OCI-LY7 (cell line): ENCODE measurements around the gene AP2A1. TPM values are rescaled to one million over a fixed set of nuclear protein-coding genes. Genes with fewer than 3 reads are reported as not detected.

Experiments
- BruUV-seq: library from RNA; stranded (reverse); fragments of 400-500 nt; replicated peaks from 2 replicates; lab custom pipeline; 2021; lab: Mats Ljungman, UMichigan
- CTCF ChIA-PET: fragments of 300-600 bp; sonication (Branson Sonifier 250); formaldehyde crosslinking; loops from one replicate; lab custom pipeline; 2022; ENCODE audit warnings: antibody characterized with exemption; ENCODE audit not compliant: unreplicated experiment; lab: Charles Lee
- POLR2A ChIA-PET: fragments of 300-600 bp; sonication (Branson Sonifier 250); formaldehyde crosslinking; loops from one replicate; lab custom pipeline; 2022; ENCODE audit warnings: antibody characterized with exemption; lab: Charles Lee
- DNase-seq: peaks from one replicate; pipeline ENCODE4 v3.0.0-alpha.2; 2015; ENCODE audit warnings: low spot score
- H2AFZ ChIP-seq: fragments of 200-600 bp; sonication (generic), shearing (Covaris generic); 2 replicates; pipeline ENCODE4 v1.6.1; 2014; ENCODE audit warnings: mild to moderate bottlenecking, antibody characterized with exemption, low read length, moderate library complexity
- H3K27ac ChIP-seq: fragments of 200-600 bp; sonication (generic); 2 replicates; pipeline ENCODE4 v1.5.1; 2014; ENCODE audit warnings: mixed run types, low read depth, mild to moderate bottlenecking, moderate library complexity, low read length, inconsistent platforms; ENCODE audit not compliant: poor library complexity, severe bottlenecking
- H3K36me3 ChIP-seq: fragments of 200-600 bp; sonication (generic); 2 replicates; pipeline ENCODE4 v1.6.1; 2014; ENCODE audit warnings: mild to moderate bottlenecking, antibody characterized with exemption, low read length, moderate library complexity, mixed read lengths; ENCODE audit not compliant: insufficient read depth
- H3K4me1 ChIP-seq: fragments of 200-600 bp; sonication (generic); 2 replicates; pipeline ENCODE4 v1.5.1; 2014; ENCODE audit warnings: mild to moderate bottlenecking, low read length; ENCODE audit not compliant: insufficient read depth, poor library complexity, severe bottlenecking
- H3K4me2 ChIP-seq: fragments of 200-600 bp; sonication (generic); 2 replicates; pipeline ENCODE4 v1.6.1; 2014; ENCODE audit warnings: mild to moderate bottlenecking, low read length
- H3K4me3 ChIP-seq: fragments of 200-600 bp; sonication (generic); 2 replicates; pipeline ENCODE4 v1.5.1; 2014; ENCODE audit warnings: mild to moderate bottlenecking, low read depth, low read length; ENCODE audit not compliant: poor library complexity, severe bottlenecking
- H3K79me2 ChIP-seq: fragments of 200-600 bp; sonication (generic); 2 replicates; pipeline ENCODE4 v1.6.1; 2016; ENCODE audit warnings: low read depth, mild to moderate bottlenecking, low read length, moderate library complexity, mixed read lengths; ENCODE audit not compliant: insufficient read depth
- H3K9me2 ChIP-seq: fragments of 200-600 bp; sonication (generic); 2 replicates; pipeline ENCODE4 v1.6.1; 2016; ENCODE audit warnings: mild to moderate bottlenecking, low read length, mixed read lengths; ENCODE audit not compliant: insufficient read depth
- H3K9me3 ChIP-seq: fragments of 200-600 bp; sonication (generic); 2 replicates; pipeline ENCODE4 v1.6.1; 2014; ENCODE audit warnings: mild to moderate bottlenecking, mixed run types, low read length, mixed read lengths
- H4K20me1 ChIP-seq: fragments of 200-600 bp; sonication (generic); 2 replicates; pipeline ENCODE4 v1.6.1; 2014; ENCODE audit warnings: mild to moderate bottlenecking, antibody characterized with exemption, low read length, moderate library complexity, mixed read lengths; ENCODE audit not compliant: insufficient read depth
- EZH2phosphoT487 ChIP-seq: fragments of 200-600 bp; sonication (generic); IDR thresholded peaks from 2 replicates; pipeline ENCODE4 v1.6.1; 2018; ENCODE audit warnings: low read depth, borderline replicate concordance, mild to moderate bottlenecking, mixed run types, antibody characterized with exemption, low read length, moderate library complexity, mixed read lengths
- intact Hi-C: fragments of 100-400 bp; cut with micrococcal nuclease; formaldehyde crosslinking; loops from one replicate; pipeline ENCODE4 v1.10.0; 2022; ENCODE audit not compliant: unreplicated experiment
- total RNA-seq, 2 experiments: library from RNA; depleted of rRNA in 1 of 2; stranded (reverse); fragments of >200 nt in 1 of 2; shearing (Covaris generic) in 1 of 2; gene quantifications; 2 replicates each; pipeline ENCODE4 v1.2.3, GENCODE V29; 2014 to 2022
- TF ChIP-seq, protein P1 (sequence below): fragments of 200-600 bp; sonication (generic); conservative IDR thresholded peaks from 2 replicates; pipeline ENCODE4 v1.5.1; 2014; ENCODE audit warnings: mild to moderate bottlenecking, antibody characterized with exemption, low read length, moderate library complexity, mixed read lengths

The AP2A1 gene
- total RNA-seq, 2 experiments from 2014 or later, result 46.9 to 47.4 TPM

DNA sequence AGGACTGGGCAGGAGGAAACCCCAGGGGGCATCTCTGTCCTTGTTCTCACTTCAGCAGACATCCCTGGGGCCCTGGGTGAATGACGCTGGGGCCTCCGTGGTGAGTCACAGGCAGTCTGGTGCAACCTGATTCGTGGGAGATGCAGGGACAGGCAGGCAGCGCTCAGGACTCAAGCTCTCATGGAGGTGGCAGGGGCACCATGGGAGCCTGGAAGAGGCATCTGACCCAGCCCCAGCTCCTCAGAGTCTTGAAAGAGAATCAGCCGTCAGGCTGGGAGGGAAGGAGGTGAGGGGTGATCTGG lies 70.2 kb downstream of the AP2A1 start:
- ChIA-PET POLR2A (no interaction called here), CTCF (no interaction called here)
- intact Hi-C loops, result no loop called here
- H3K4me3 ChIP-seq, result no peak overlapping the region
- peaks cover 97% of the 10 kb centered on the region for H3K36me3 ChIP-seq
- no peaks in the 10 kb centered on the region for H3K9me2 ChIP-seq
- no peaks in the 10 kb centered on the region for H3K4me1 ChIP-seq
- no peaks in the 10 kb centered on the region for H4K20me1 ChIP-seq
- H3K4me2 ChIP-seq, result no peak overlapping the region
- H3K79me2 ChIP-seq, result no peaks in the 10 kb centered on the region
- no TSS peak for BruUV-seq
- TF ChIP-seq, protein P1, sequence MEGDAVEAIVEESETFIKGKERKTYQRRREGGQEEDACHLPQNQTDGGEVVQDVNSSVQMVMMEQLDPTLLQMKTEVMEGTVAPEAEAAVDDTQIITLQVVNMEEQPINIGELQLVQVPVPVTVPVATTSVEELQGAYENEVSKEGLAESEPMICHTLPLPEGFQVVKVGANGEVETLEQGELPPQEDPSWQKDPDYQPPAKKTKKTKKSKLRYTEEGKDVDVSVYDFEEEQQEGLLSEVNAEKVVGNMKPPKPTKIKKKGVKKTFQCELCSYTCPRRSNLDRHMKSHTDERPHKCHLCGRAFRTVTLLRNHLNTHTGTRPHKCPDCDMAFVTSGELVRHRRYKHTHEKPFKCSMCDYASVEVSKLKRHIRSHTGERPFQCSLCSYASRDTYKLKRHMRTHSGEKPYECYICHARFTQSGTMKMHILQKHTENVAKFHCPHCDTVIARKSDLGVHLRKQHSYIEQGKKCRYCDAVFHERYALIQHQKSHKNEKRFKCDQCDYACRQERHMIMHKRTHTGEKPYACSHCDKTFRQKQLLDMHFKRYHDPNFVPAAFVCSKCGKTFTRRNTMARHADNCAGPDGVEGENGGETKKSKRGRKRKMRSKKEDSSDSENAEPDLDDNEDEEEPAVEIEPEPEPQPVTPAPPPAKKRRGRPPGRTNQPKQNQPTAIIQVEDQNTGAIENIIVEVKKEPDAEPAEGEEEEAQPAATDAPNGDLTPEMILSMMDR, result no peak
- H3K9me3 ChIP-seq, result no peaks in the 10 kb centered on the region
- DNase-seq, result no peak
- no peak overlapping the region for H2AFZ ChIP-seq
- no peak overlapping the region for H3K27ac ChIP-seq

GRCh38 chr19:49837425-49837824 lies 70.6 kb downstream of the AP2A1 start:
- ChIA-PET CTCF (no interaction called here), POLR2A (no interaction called here)
- no peak overlapping the region for H3K4me2 ChIP-seq
- no peaks in the 10 kb centered on the region for H3K9me3 ChIP-seq
- no peak for DNase-seq
- TF ChIP-seq EZH2phosphoT487, result no peak
- H3K36me3 ChIP-seq, result peaks cover 97% of the 10 kb centered on the region
- no peaks in the 10 kb centered on the region for H3K9me2 ChIP-seq
- no TSS peak for BruUV-seq
- H3K27ac ChIP-seq, result no peak overlapping the region
- H4K20me1 ChIP-seq, result no peaks in the 10 kb centered on the region
- H3K4me3 ChIP-seq, result no peak overlapping the region
- H2AFZ ChIP-seq, result no peak overlapping the region
- intact Hi-C loops, result no loop called here
- H3K4me1 ChIP-seq, result no peaks in the 10 kb centered on the region
- H3K79me2 ChIP-seq, result no peaks in the 10 kb centered on the region

DNA sequence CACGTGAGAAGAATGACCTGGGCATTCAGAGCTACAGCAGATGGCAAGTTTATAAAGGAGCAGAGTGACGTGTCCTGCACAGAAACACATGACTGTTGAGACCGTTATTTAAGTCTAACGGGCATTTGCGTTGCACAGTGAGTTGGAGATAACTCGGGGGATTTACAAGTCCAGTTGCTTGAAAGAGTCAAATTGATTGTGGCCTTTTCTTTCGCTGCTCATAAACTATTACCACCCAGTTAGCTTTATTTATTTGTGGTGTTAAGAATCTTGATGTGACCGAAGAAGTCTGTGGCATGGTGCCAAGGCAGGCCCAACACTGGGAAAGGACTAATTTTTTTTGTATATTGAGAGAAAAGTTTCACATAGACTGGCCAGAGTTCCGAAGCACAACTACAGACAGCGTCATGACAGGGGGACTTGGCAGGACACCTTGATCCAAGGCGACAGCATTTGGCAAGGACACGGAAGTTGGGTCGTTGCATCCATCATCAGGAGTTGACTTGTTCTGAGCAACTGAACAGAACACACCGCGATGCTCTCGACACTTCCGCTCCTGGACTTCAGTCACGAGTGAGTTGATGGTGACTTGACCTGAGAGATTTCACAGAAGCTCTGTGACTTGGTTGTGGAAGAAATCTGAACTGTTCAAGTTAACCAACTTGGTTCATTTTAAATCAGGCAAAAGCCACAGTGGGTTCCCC lies 72.2 kb downstream of the AP2A1 start:
- CTCF ChIA-PET, result no interaction called here
- H4K20me1 ChIP-seq, result no peaks in the 10 kb centered on the region

More for the DNA sequence above, 72.2 kb downstream of the AP2A1 start:
- H3K36me3 ChIP-seq, result peaks cover 83% of the 10 kb centered on the region
- no peaks in the 10 kb centered on the region for H3K9me2 ChIP-seq
- H2AFZ ChIP-seq, result no peak overlapping the region
- POLR2A ChIA-PET, result interaction anchor here (0.6 kb wide), 1 partner anchor 19 kb away, joined by 3 read pairs; no protein-coding TSS in a partner anchor
- no peak overlapping the region for H3K4me3 ChIP-seq
- intact Hi-C loops, result no loop called here
- H3K27ac ChIP-seq, result no peak overlapping the region
- TF ChIP-seq EZH2phosphoT487, result no peak
- TF ChIP-seq, protein P1, result no peak
- no peak overlapping the region for H3K4me2 ChIP-seq
- H3K79me2 ChIP-seq, result no peaks in the 10 kb centered on the region
- DNase-seq, result no peak
- no peaks in the 10 kb centered on the region for H3K9me3 ChIP-seq
- peaks cover 8% of the 10 kb centered on the region for H3K4me1 ChIP-seq
- no TSS peak for BruUV-seq
